ENCODE results near the gene ZC3H12D. TPM values are rescaled to one million over a fixed set of nuclear protein-coding genes. Genes with fewer than 3 reads are reported as not detected.
A peak's percentile ranks its signal among the peaks of the same experiment; 100 is the strongest.

Gene ZC3H12D
- total and polyA plus RNA-seq, 2 donors (not counting 1 experiment from before 2014, with no cell fraction given): 63.1 to 190 TPM

GRCh38 chr6:149446791-149447376, 37.9 kb downstream of the ZC3H12D start:
- Mint-ChIP-seq H3K27ac (peak overlapping the region; percentile 53), H3K4me1 (peaks cover 14% of the 10 kb centered on the region), H3K9me3 (ENCODE audit: insufficient read depth) (no peaks in the 10 kb centered on the region), H3K4me3 (no peak overlapping the region), H3K27me3 (no peaks in the 10 kb centered on the region)
- DNase-seq (no peak), ATAC-seq (ENCODE audit: low read depth) (no peak)
- ChIA-PET CTCF (interaction anchor here (0.7 to 3.3 kb wide), 6 partner anchors 12 to 70 kb away, joined by 3 to 14 read pairs (median 4); partner anchors contain the start of gene ZC3H12D), POLR2A (interaction anchor here (0.6 to 1.2 kb wide), 2 partner anchors 11 to 1961 kb away, joined by 3 to 4 read pairs; no protein-coding TSS in a partner anchor)
- 97% methylated on average over 4 of the region's 5 CpGs for WGBS (ENCODE audit: insufficient coverage)
- Histone ChIP-seq H3K4me1 (ENCODE audit: control insufficient read depth in 2 of 2, insufficient read depth in 2 of 2, low read length in 2 of 2) (no peaks in the 10 kb centered on the region), H2AFZ (ENCODE audit: insufficient read depth, low read depth, low read length, poor library complexity, severe bottlenecking) (no peak overlapping the region), H3K79me2 (ENCODE audit: control insufficient read depth, insufficient read depth, low read length) (peaks cover 18% of the 10 kb centered on the region), H3K27ac (ENCODE audit: low read length in 2 of 2) (no peak overlapping the region), H3K9ac (ENCODE audit: low read length) (no peak overlapping the region), H3K4me3 (ENCODE audit: control extremely low read depth in 1 of 5, extremely low read depth in 1 of 5, insufficient read depth in 1 of 5, low read depth in 2 of 5, low read length in 4 of 5) (no peak overlapping the region), H3K4me2 (replicated peaks; ENCODE audit: low read depth, low read length, poor library complexity, severe bottlenecking) (no peak overlapping the region), H3K36me3 (replicated peaks in 1 of 2; ENCODE audit: control extremely low read depth in 1 of 2, control insufficient read depth in 1 of 2, extremely low read depth in 1 of 2, insufficient read depth in 2 of 2, low read length in 1 of 2) (peaks cover 1 to 32% of the 10 kb centered on the region in 2 experiments), H4K20me1 (ENCODE audit: control insufficient read depth, insufficient read depth, low read length, poor library complexity, severe bottlenecking) (peaks cover 13% of the 10 kb centered on the region), H3K9me3 (ENCODE audit: control extremely low read depth in 1 of 3, control insufficient read depth in 2 of 3, insufficient read depth in 1 of 3, low read length in 2 of 3) (peaks cover 0 to 5% (median 0%) of the 10 kb centered on the region in 3 donors), H3K27me3 (replicated peaks in 1 of 4; ENCODE audit: control extremely low read depth in 1 of 4, control insufficient read depth in 3 of 4, insufficient read depth in 4 of 4, low read length in 3 of 4) (no peaks in the 10 kb centered on the region)
- intact Hi-C loops (cut with micrococcal nuclease): no loop called here
- TF ChIP-seq CTCF (IDR thresholded peaks at IDR 0.05) (no peak), EZH2 (IDR thresholded peaks at IDR 0.05; ENCODE audit: borderline replicate concordance, insufficient read depth, low read depth, low read length, poor library complexity, severe bottlenecking) (no peak)

- H3K27me3 Mint-ChIP-seq: no peaks in the 10 kb centered on the region
- TF ChIP-seq EZH2 (IDR thresholded peaks at IDR 0.05; ENCODE audit: borderline replicate concordance, insufficient read depth, low read depth, low read length, poor library complexity, severe bottlenecking) (no peak), CTCF (IDR thresholded peaks at IDR 0.05) (no peak)
- CTCF ChIA-PET: interaction anchor here (0.8 to 3.3 kb wide), 5 partner anchors 8 to 256 kb away, joined by 3 to 14 read pairs (median 3); partner anchors contain the start of gene ZC3H12D
- Histone ChIP-seq H3K4me2 (replicated peaks; ENCODE audit: low read depth, low read length, poor library complexity, severe bottlenecking) (no peak overlapping the region), H3K9ac (ENCODE audit: low read length) (no peak overlapping the region), H3K9me3 (ENCODE audit: control extremely low read depth in 1 of 3, control insufficient read depth in 2 of 3, insufficient read depth in 1 of 3, low read length in 2 of 3) (peaks cover 0 to 5% (median 0%) of the 10 kb centered on the region in 3 donors), H3K27me3 (replicated peaks in 1 of 4; ENCODE audit: control extremely low read depth in 1 of 4, control insufficient read depth in 3 of 4, insufficient read depth in 4 of 4, low read length in 3 of 4) (no peaks in the 10 kb centered on the region), H2AFZ (ENCODE audit: insufficient read depth, low read depth, low read length, poor library complexity, severe bottlenecking) (no peak overlapping the region), H3K27ac (ENCODE audit: low read length in 2 of 2) (no peak overlapping the region), H4K20me1 (ENCODE audit: control insufficient read depth, insufficient read depth, low read length, poor library complexity, severe bottlenecking) (peaks cover 13% of the 10 kb centered on the region), H3K4me1 (ENCODE audit: control insufficient read depth in 2 of 2, insufficient read depth in 2 of 2, low read length in 2 of 2) (no peaks in the 10 kb centered on the region), H3K36me3 (replicated peaks in 1 of 2; ENCODE audit: control extremely low read depth in 1 of 2, control insufficient read depth in 1 of 2, extremely low read depth in 1 of 2, insufficient read depth in 2 of 2, low read length in 1 of 2) (peaks cover 0 to 26% of the 10 kb centered on the region in 2 experiments), H3K4me3 (ENCODE audit: control extremely low read depth in 1 of 5, extremely low read depth in 1 of 5, insufficient read depth in 1 of 5, low read depth in 2 of 5, low read length in 4 of 5) (no peak overlapping the region), H3K79me2 (ENCODE audit: control insufficient read depth, insufficient read depth, low read length) (peaks cover 12% of the 10 kb centered on the region)
- intact Hi-C loops (cut with micrococcal nuclease): no loop called here
- no peak for DNase-seq
- peak overlapping the region; percentile 43 for H3K27ac Mint-ChIP-seq
- H3K4me1 Mint-ChIP-seq: peaks cover 14% of the 10 kb centered on the region
- peak; percentile 20 for ATAC-seq (ENCODE audit: low read depth)
- POLR2A ChIA-PET: interaction anchor here (1.2 kb wide), 1 partner anchor 12 kb away, joined by 3 read pairs; no protein-coding TSS in a partner anchor
- no peak overlapping the region for H3K4me3 Mint-ChIP-seq
- WGBS (ENCODE audit: insufficient coverage): 93% methylated on average over 7 of the region's 7 CpGs
- H3K9me3 Mint-ChIP-seq (ENCODE audit: insufficient read depth): no peaks in the 10 kb centered on the region
Observed at GRCh38 chr6:149445573-149445972, 39.2 kb downstream of the ZC3H12D start.

All from B cell (primary cell).